Testis (tissue), 2 donors: ENCODE results near the gene PAFAH1B1.

Experiments used
- CTCF ChIP-seq, 3 experiments: fragments of 450-650 bp in 2 of 3; fragments of 200-600 bp in 1 of 3; sonication (generic) in 1 of 3; IDR thresholded peaks; one replicate each; pipeline ENCODE4 v1.5.1; 2016 to 2019; ENCODE audit warnings: antibody characterized with exemption in 3 of 3, mild to moderate bottlenecking in 2 of 3, moderate library complexity in 1 of 3
- POLR2A ChIP-seq: fragments of 450-650 bp; IDR thresholded peaks from one replicate; pipeline ENCODE4 v1.6.1; 2017; ENCODE audit warnings: antibody characterized with exemption, mild to moderate bottlenecking, moderate library complexity

- no peak for TF ChIP-seq CTCF (IDR thresholded peaks at IDR 0.05)
- TF ChIP-seq POLR2A = no peak
These were observed 123.2 kb downstream of the PAFAH1B1 start for GRCh38 chr17:2716649-2717048.
